AG04450 (cell line): ENCODE data around the gene CISH. TPM values are rescaled to one million over a fixed set of nuclear protein-coding genes. Genes with fewer than 3 reads are reported as not detected.

Source experiments
- CTCF ChIA-PET: fragments of 300-600, 350-600 bp; formaldehyde crosslinking; extraction: SDS; loops from one replicate; lab custom pipeline; 2022; ENCODE audit warnings: antibody characterized with exemption, inconsistent platforms; lab: Charles Lee
- POLR2A ChIA-PET: fragments of 350-600 bp; formaldehyde crosslinking; extraction: SDS; loops from one replicate; lab custom pipeline; 2021; ENCODE audit warnings: antibody characterized with exemption, inconsistent platforms; lab: Yijun Ruan, JAX
- DNase-seq: peaks from one replicate; pipeline ENCODE4 v3.0.0-alpha.2; 2011; ENCODE audit warnings: low read depth, low spot score
- H3K27ac ChIP-seq: one replicate; pipeline ENCODE4 v1.5.1; 2012; ENCODE audit warnings: low read depth, low read length, control low read depth
- H3K27me3 ChIP-seq: one replicate; pipeline ENCODE4 v1.6.0; 2012; ENCODE audit warnings: low read length; ENCODE audit not compliant: control insufficient read depth, insufficient read depth
- H3K4me3 ChIP-seq: 2 replicates; pipeline ENCODE4 v1.5.1; 2011; ENCODE audit warnings: mild to moderate bottlenecking, low read depth, low read length, control low read depth
- H3K9me3 ChIP-seq: 2 replicates; pipeline ENCODE4 v1.5.1; 2012; ENCODE audit warnings: low read length; ENCODE audit not compliant: control insufficient read depth, insufficient read depth
- polyA plus RNA-seq: library from polyadenylated mRNA; depleted of rRNA; stranded (reverse); fragments of >200 nt; gene quantifications from 2 replicates; pipeline ENCODE4 v1.2.3, GENCODE V29; 2011
- TF ChIP-seq, protein P1 (sequence below): IDR thresholded peaks from 2 replicates; pipeline ENCODE4 v1.5.1; 2011; ENCODE audit warnings: low read depth, low read length, control low read depth, inconsistent platforms

The CISH gene
- polyA plus RNA-seq, 1 experiment, result 2.4 TPM

DNA sequence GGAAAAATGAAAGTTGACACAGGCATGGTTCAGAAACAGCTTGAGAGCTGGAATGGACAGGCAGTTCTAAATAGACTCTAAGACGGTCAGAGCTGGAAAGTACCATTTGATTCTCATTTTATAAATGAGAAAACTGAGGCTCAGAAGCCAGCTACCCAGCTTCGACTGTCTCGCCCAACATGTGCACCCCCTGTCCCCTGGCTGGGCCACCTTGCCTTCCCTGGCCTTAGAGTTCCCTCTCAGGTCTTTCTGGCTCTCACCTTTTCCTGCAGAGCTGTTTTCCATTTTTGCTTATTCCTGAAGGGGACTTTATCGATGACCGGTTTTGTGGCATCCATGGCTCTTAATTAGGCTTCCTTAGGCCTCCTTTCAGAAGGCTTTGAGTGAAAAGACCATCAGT lies 45.8 kb upstream of the CISH start:
- no peak for DNase-seq
- ChIA-PET POLR2A (no interaction called here), CTCF (interaction anchor here (1.6 kb wide), 1 partner anchor 41 kb away, joined by 3 read pairs; no protein-coding TSS in a partner anchor)

DNA sequence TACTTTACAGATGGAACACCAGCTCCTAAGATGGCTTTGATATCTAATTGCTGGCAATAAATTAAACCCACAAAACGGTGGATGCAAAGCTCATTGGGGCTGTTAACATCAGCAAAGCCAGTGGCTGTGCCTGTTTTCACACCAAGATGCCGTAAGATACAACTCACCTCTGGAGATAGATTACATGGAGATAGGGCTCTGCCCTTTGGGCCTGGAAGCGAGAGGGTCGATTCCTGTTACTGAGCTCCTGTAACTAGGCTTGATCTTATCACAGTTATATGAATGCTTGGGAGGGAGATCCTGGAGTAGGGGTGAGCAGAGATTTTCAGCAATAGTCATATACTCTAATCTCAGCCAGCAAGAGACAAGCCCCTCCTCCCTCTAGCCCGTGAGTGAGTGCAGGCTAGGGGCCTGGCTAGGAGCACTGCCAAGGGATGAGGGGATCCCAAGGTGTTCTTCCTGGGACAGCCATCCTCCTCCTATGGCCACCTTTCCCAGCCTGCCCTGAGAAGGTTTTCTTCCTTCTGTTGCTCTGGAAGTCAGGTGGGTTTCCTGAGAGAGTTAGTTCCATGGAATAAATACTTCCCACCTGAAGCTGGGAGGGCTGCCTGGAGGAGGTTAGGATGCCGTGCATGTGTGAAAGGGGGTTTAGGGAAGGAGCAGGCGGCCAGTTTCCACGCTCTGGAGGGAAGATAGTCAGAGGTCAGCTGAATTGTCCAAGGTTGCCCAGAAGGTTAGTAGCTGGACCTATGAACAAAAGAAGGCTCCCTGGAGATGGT lies 45.0 kb upstream of the CISH start:
- Histone ChIP-seq H3K27me3 (peaks cover 9% of the 10 kb centered on the region), H3K9me3 (no peaks in the 10 kb centered on the region), H3K27ac (no peak overlapping the region), H3K4me3 (no peak overlapping the region)
- ChIA-PET CTCF (interaction anchor here (1.6 kb wide), 1 partner anchor 40 kb away, joined by 3 read pairs; no protein-coding TSS in a partner anchor), POLR2A (no interaction called here)
- TF ChIP-seq, protein P1, sequence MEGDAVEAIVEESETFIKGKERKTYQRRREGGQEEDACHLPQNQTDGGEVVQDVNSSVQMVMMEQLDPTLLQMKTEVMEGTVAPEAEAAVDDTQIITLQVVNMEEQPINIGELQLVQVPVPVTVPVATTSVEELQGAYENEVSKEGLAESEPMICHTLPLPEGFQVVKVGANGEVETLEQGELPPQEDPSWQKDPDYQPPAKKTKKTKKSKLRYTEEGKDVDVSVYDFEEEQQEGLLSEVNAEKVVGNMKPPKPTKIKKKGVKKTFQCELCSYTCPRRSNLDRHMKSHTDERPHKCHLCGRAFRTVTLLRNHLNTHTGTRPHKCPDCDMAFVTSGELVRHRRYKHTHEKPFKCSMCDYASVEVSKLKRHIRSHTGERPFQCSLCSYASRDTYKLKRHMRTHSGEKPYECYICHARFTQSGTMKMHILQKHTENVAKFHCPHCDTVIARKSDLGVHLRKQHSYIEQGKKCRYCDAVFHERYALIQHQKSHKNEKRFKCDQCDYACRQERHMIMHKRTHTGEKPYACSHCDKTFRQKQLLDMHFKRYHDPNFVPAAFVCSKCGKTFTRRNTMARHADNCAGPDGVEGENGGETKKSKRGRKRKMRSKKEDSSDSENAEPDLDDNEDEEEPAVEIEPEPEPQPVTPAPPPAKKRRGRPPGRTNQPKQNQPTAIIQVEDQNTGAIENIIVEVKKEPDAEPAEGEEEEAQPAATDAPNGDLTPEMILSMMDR, result no peak
- no peak for DNase-seq

More for the DNA sequence above, 45.8 kb upstream of the CISH start:
- peaks cover 9% of the 10 kb centered on the region for H3K27me3 ChIP-seq
- H3K4me3 ChIP-seq, result no peak overlapping the region
- H3K9me3 ChIP-seq, result no peaks in the 10 kb centered on the region
- H3K27ac ChIP-seq, result no peak overlapping the region
- TF ChIP-seq, protein P1, result no peak

DNA sequence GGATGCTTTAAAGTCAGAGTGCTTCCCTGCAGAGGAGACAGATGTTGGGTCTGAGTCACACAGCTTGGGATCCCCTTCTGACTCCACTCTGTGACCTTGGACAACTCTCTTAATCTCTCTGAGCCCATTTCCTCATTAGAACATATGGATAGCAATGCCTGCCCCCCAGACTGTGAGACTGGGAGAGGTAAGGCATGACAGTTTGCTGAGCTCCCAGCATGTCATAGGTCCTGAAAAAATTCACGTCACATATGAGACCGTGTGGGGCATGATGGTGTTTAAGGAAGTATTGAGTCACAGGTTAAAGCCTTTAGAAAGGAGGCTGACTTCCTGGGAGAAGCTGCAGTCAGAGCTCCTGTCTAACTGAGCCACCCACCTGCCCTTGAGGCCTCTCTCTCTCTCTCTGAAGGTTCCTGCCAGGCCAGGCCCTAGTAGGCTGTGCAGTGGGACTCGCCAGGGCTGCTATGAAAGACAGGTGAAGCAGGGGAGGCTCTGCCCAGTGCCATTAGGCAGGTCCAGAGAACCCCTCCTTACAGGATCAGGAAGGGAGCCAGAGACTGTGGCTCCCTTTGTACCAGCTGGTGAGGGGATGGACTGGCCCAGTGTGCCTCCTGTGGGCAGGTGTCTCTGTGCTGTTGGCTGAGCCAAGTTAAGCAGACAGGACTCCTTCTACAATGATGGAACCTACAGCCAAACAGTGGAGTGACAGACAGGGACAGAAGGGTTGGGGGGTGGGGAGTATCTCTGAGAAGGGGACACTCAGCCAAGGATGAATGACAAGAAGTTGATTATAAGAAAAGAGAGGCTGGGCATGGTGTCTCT lies 43.6 kb upstream of the CISH start:
- Histone ChIP-seq H3K27me3 (peaks cover 6% of the 10 kb centered on the region), H3K27ac (no peak overlapping the region), H3K4me3 (no peak overlapping the region), H3K9me3 (no peaks in the 10 kb centered on the region)
- no peak for DNase-seq
- ChIA-PET POLR2A (interaction anchor here (0.6 kb wide), 1 partner anchor 9 kb away, joined by 3 read pairs; no protein-coding TSS in a partner anchor), CTCF (interaction anchor here (2.7 kb wide), 1 partner anchor 39 kb away, joined by 31 read pairs; the partner anchor contains the start of gene MAPKAPK3)
- TF ChIP-seq, protein P1, result no peak

DNA sequence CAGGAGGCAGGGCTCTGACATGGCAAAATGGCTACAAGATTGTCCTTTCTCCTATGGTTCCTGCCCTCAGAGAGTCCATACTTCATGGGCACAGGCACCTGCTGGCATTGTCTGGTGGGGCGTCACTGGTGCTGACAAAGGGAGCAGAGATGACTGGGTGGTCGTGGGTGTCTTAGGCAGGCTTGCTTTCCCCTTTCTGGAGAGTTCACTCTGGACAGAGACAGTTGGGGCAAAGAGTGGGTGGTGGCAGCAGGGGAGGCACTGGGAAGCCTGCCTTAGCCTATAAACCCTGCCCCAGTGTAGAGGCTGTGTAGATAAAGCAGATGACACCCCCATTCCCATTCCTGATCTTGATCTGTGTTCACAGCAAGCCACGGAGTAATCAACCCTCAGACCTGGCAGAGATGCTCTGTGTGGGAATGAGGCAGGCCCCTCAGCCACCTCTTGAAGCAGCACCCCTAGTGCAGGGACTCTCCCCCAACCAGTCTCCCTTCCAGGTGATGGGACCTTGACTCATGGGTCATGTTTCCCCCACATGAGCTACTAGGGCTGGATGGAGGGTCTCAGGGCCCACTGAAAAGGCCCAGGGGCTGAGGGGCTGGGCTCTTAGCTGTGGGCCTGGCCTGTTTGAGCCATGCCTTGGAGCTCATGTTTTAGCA lies 42.5 kb upstream of the CISH start:
- H3K27me3 ChIP-seq, result peaks cover 6% of the 10 kb centered on the region
- no peak overlapping the region for H3K4me3 ChIP-seq
- no peaks in the 10 kb centered on the region for H3K9me3 ChIP-seq
- CTCF ChIA-PET, result interaction anchor here (1.2 to 2.7 kb wide), 2 partner anchors 36 to 38 kb away, joined by 3 to 31 read pairs; partner anchors contain the start of gene MAPKAPK3
- POLR2A ChIA-PET, result no interaction called here
- no peak for DNase-seq
- no peak overlapping the region for H3K27ac ChIP-seq
- TF ChIP-seq, protein P1, result no peak
